ENCODE data around the gene NODAL.

Gene NODAL

GRCh38 chr10:70437721-70438120 lies 3.8 kb downstream of the NODAL start:
- DNase-seq (ENCODE audit: extremely low spot score, insufficient read length, low read depth) (no peak), FAIRE-seq (no peak)

- FAIRE-seq (no peak), DNase-seq (ENCODE audit: extremely low spot score, insufficient read length, low read depth) (no peak)
Measured at GRCh38 chr10:70435241-70436085, 6.0 kb downstream of the NODAL start.

DNA sequence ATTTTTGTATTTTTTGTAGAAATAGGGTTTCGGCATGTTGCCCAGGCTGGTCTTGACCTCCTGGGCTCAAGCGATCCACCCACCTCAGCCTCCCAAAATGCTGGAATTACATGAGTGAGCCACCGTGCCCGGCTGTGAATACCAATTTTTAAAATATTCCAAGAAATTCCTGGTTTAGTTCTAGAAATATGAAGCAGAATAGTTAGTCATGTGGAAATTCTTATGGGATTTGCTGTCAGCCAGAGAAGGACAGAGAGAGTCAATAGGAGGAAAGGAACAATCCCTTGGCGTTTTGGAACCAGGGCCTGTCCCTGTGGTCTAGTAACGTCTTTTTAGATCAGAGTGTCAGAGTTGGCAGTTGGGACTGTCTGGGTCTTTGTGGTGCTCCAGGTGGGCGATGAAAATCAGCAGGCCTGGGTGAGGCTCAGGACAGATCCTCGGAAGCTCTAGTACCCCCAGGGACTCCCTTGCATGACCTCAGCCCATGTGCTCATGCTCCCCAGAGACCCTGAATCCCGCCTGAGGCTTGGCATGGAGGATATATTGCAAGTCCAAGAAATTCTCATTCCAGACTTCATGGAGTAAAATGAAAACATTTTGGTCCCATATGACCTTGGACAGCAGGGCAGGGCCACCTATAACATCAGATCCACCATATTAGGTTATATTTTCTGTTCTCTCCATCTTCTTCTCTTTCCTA lies 7.8 kb downstream of the NODAL start:
- FAIRE-seq = no peak

DNA sequence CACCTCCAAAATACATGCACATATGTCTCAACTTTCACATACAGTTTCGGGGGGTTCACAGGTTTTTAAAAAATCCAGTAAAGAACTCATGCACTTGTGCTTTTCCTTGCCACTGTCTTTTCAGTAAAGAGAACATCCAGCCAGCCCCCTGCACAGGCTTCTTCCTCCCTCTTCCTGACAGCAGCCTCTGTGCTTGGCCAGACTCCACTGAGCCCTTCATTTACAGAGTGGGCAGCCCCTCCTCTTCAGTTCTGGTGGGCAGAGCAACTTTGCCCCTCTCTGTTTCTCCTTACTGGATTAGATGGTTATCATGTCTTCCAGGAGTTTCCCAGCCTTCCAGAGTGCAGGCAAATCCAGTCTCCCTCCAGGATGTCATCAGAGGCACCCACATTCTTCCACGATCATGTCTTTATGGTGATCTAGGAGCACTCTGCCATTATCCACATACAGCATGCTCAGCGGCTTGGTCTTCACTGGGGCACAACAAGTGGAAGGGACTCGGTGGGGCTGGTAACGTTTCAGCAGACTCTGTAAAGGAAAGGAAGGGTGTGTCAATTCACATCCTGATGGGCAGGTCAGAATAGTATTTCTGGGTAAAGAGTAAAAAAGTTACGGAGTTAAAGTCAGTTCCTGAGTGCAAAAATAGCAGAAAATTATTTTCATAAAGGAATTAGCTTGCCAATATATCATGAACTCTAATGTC lies 8.8 kb downstream of the NODAL start:
- no peak for DNase-seq (ENCODE audit: extremely low spot score, insufficient read length, low read depth)
- no peak for FAIRE-seq

More for the DNA sequence above, 7.8 kb downstream of the NODAL start:
- DNase-seq (ENCODE audit: extremely low spot score, insufficient read length, low read depth) = no peak

- DNase-seq (ENCODE audit: extremely low spot score, insufficient read length, low read depth) (no peak), FAIRE-seq (no peak)
Measured at GRCh38 chr10:70432101-70432500, 9.4 kb downstream of the NODAL start.

GRCh38 chr10:70430493-70431445 lies 10.7 kb downstream of the NODAL start:
- FAIRE-seq (no peak), DNase-seq (ENCODE audit: extremely low spot score, insufficient read length, low read depth) (no peak)

DNA sequence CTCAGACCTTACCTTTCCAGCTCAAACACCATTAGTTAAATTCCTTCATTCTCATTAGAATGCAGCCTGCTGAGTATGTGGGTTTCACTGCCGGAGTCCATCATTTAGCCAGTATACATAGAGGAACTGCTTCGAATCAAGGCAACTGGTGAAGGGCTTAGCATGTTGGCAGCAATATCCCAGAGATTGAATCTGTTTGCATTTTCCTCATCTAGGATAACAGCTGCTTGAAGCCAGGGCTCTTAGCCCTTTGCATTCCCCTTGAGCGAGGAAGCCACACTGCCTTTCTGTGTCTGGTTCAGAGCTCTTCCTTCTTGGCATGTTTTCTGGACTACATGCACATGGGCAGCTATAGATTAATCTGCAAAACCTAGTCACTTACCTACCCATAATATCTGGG lies 14.7 kb downstream of the NODAL start:
- FAIRE-seq = no peak
- no peak for DNase-seq (ENCODE audit: extremely low spot score, insufficient read length, low read depth)

DNA sequence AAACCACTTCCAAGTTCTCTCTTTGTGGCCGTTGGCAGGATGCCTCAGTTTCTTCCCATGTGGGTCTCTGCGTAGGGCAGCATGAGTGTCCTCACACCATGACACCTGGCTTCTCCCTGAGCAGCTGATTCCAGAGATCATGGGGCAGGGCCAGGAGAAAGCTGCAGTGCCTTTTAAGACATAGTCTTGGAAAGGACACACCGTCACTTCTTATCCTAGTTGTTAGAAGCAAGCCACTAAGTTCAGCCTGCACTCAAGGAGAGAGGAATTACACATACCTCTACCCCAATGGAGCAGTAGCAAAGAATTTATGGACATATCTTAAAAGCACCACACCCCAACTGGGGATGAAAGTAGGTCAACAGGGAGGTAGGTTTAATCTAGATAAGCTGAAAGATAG lies 16.4 kb downstream of the NODAL start:
- FAIRE-seq (no peak), DNase-seq (ENCODE audit: extremely low spot score, insufficient read length, low read depth) (no peak)

GRCh38 chr10:70424320-70424719 lies 17.2 kb downstream of the NODAL start:
- FAIRE-seq = no peak
- DNase-seq (ENCODE audit: extremely low spot score, insufficient read length, low read depth) = no peak

DNA sequence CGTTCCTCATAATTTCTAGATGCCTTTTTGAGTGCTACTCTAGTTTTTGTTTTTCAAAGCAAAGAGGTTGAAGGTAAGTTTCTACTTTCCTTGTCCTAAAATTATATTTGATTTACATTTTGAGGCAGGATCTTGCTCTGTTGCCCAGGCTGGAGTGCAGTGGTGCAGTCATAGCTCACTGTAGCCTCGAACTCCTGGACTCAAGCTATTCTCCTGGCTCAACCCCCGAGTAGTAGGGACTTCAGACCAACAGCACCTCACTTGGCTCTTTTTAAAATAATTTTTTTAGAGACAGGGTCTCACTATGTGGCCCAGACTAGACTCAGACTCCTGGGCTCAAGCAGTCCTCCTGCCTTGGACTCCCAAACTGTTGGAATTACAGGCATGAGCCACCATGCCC lies 22.8 kb downstream of the NODAL start:
- DNase-seq (ENCODE audit: extremely low spot score, insufficient read length, low read depth) (no peak), FAIRE-seq (no peak)

- FAIRE-seq (no peak), DNase-seq (ENCODE audit: extremely low spot score, insufficient read length, low read depth) (no peak)
Measured at GRCh38 chr10:70418229-70418628, 23.3 kb downstream of the NODAL start.

DNA sequence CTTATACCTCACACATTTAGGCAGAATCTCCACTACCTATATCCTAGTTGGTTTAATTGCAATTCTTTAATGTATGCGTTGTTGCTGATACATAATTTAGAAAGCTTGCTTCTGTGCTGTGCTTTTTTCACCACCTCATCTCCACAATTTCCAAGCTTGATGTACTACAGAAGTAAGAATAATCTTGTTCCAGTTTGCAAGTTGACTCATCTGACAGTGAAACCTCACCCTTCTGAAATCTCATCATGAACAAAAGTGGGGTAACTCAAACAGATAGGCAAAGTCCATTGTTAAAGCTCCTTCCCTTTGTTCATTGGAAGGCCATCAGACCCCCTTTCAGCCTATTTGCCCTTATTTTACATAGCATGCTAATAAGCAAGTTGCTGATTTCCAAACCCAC lies 23.9 kb downstream of the NODAL start:
- no peak for FAIRE-seq
- DNase-seq (ENCODE audit: extremely low spot score, insufficient read length, low read depth) = no peak

- FAIRE-seq (peak; percentile 26), DNase-seq (ENCODE audit: extremely low spot score, insufficient read length, low read depth) (no peak)
Measured at GRCh38 chr10:70412356-70412755, 29.1 kb downstream of the NODAL start.

- no peak for FAIRE-seq
Measured at GRCh38 chr10:70410608-70411007, 30.9 kb downstream of the NODAL start.

DNA sequence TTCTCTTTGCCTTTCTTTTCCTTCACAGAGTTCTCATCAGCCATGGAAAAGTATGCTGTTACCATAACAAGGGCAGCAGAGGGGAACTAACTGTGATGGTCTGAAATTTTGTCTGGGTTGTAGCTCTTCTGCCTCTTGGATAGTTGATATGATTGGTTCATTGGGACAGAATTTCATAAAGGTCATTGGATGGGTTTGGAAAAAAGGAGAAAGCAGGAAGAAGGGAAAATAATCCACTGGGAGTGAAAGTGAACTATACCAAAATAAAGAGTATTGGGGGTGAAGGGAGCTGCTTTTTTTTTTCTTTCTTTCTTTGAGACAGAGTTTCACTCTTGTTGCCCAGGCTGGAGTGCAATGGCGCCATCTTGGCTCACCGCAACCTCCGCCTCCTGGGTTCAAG lies 31.7 kb downstream of the NODAL start:
- FAIRE-seq (no peak), DNase-seq (ENCODE audit: extremely low spot score, insufficient read length, low read depth) (no peak)

More at GRCh38 chr10:70410608-70411007, 30.9 kb downstream of the NODAL start:
- no peak for DNase-seq (ENCODE audit: extremely low spot score, insufficient read length, low read depth)

- DNase-seq (ENCODE audit: extremely low spot score, insufficient read length, low read depth) (no peak), FAIRE-seq (peak; percentile 73)
Measured at GRCh38 chr10:70405037-70405824, 36.2 kb downstream of the NODAL start.

DNA sequence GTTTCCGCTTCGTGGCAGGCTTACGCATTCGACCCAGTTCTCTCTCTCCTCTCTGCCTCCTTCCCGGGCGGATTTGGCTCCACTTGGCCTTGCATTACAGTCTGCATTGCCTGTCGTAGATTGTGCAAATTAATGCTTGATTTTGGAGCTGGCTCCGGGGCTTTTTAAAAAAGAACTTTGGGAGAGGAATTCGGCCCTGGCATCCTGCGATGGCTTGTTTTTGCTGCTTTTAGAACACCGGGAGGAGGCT lies 36.8 kb downstream of the NODAL start:
- no peak for DNase-seq (ENCODE audit: extremely low spot score, insufficient read length, low read depth)
- FAIRE-seq = peak; percentile 36

DNA sequence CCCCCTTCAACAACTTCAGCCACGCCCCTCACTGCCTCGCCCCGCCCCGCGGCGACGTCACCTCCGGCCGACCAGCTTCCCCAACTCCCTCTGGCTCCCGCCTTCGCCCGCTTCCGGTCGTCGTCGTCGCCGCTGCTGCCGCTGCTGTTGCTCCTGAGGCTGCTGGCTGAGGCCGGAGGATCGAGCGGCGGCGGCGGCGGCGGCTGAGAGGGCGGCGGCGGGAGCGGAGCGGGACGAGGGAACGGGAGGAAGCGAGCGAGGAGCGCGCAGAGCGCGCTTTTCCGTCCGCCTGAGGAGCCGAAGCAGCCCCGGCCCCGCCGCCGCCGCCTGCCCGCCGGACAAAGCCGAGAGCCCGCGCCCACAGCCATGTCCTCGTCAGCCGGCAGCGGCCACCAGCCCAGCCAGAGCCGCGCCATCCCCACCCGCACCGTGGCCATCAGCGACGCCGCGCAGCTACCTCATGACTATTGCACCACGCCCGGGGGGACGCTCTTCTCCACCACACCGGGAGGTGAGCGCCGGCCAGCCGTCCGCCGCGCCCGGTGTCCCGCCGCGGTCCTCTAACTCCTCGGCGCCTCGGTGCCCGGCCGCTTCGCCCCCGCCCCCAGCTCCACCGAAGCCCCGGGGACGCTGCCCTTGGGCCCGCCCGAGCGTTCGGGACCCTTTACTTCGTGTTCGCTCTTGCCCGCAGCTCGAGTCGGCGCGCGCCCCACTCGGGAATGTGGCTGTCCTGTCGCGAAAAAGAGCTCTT lies 37.3 kb downstream of the NODAL start, which contains the start of gene EIF4EBP2:
TSS of gene EIF4EBP2 (plus strand) at position 110 of the 751 bp plus-strand sequence. CDS start at position 367, 257 bp downstream.
- peak; percentile 96 for FAIRE-seq
- DNase-seq (ENCODE audit: extremely low spot score, insufficient read length, low read depth) = peak; percentile 89

Measured in GM18507 (cell line).